ENCODE measurements around the gene PTH1R.

GRCh38 chr3:46944191-46944590 lies 66.7 kb downstream of the PTH1R start:
- TF ChIP-seq CTCF (IDR thresholded peaks at IDR 0.05) (no peak), POLR2AphosphoS5 (IDR thresholded peaks at IDR 0.05) (no peak)

Measured in upper lobe of left lung (tissue), 4 donors.